NOMO-1 (cell line): Measurements from ENCODE around the gene AVEN.
"Not testable (repeated sequence)": the region's sequence is repeated elsewhere in the genome, so short reads cannot be mapped to it uniquely, and the experiment has no call there.

Experiments used
- DNase-seq, 2 experiments: peaks; one replicate each; lab custom pipeline; 2025; ENCODE audit not compliant: unreplicated experiment in 2 of 2; lab: John Stamatoyannopoulos, UW

AVEN gene

GRCh38 chr15:33858836-33859235 is 180.2 kb downstream of the AVEN start:
- no peak for DNase-seq

- no peak for DNase-seq
These were observed 181.3 kb downstream of the AVEN start for GRCh38 chr15:33857726-33858125.

GRCh38 chr15:33852570-33852969 is 186.4 kb downstream of the AVEN start:
- DNase-seq: no peak

GRCh38 chr15:33852094-33852493 is 186.9 kb downstream of the AVEN start:
- no peak for DNase-seq

- no peak for DNase-seq
These were observed 187.9 kb downstream of the AVEN start for GRCh38 chr15:33851079-33851478.

GRCh38 chr15:33848011-33848410 is 191.0 kb downstream of the AVEN start:
- no peak for DNase-seq

GRCh38 chr15:33846862-33847261 is 192.1 kb downstream of the AVEN start:
- DNase-seq: no peak

- no peak for DNase-seq
These were observed 192.9 kb downstream of the AVEN start for GRCh38 chr15:33846142-33846541.

GRCh38 chr15:33844597-33844996 is 194.4 kb downstream of the AVEN start:
- no peak for DNase-seq

- no peak for DNase-seq
These were observed 194.8 kb downstream of the AVEN start for GRCh38 chr15:33844186-33844585.

GRCh38 chr15:33840615-33841014 is 198.4 kb downstream of the AVEN start:
- DNase-seq: no peak

- DNase-seq: no peak
These were observed 199.5 kb downstream of the AVEN start for GRCh38 chr15:33839540-33839939.

- DNase-seq: no peak
These were observed 201.7 kb downstream of the AVEN start for GRCh38 chr15:33837294-33837693.

GRCh38 chr15:33834892-33835743 is 203.9 kb downstream of the AVEN start:
- no peak for DNase-seq

GRCh38 chr15:33831646-33832045 is 207.4 kb downstream of the AVEN start:
- no peak for DNase-seq

- DNase-seq: no peak
These were observed 208.7 kb downstream of the AVEN start for GRCh38 chr15:33830351-33830750.

GRCh38 chr15:33826201-33826600 is 212.8 kb downstream of the AVEN start:
- no peak for DNase-seq

- no peak for DNase-seq
These were observed 213.6 kb downstream of the AVEN start for GRCh38 chr15:33825453-33825852.

GRCh38 chr15:33823119-33823518 is 215.9 kb downstream of the AVEN start:
- no peak for DNase-seq

- no peak for DNase-seq
These were observed 216.5 kb downstream of the AVEN start for GRCh38 chr15:33822479-33822878.

- DNase-seq: not testable (repeated sequence)
These were observed 219.5 kb downstream of the AVEN start for GRCh38 chr15:33819499-33819898.
